HCT116 (cell line): ENCODE results near the gene GIT2. TPM values are rescaled to one million over a fixed set of nuclear protein-coding genes. Genes with fewer than 3 reads are reported as not detected.

Experiments
- ATAC-seq: fragments of 200-7000 bp; cut with Tn5 transposase; 2 replicates; pipeline ENCODE4 v1.9.1; 2020; ENCODE audit warnings: mild to moderate bottlenecking, moderate library complexity
- BruUV-seq: library from RNA; stranded (reverse); fragments of 400-500 nt; replicated peaks from 2 replicates; lab custom pipeline; 2021; lab: Mats Ljungman, UMichigan
- CTCF ChIA-PET: fragments of 300-600 bp; sonication (Branson Sonifier 250); formaldehyde crosslinking; loops from one replicate; lab custom pipeline; 2021; ENCODE audit warnings: antibody characterized with exemption; lab: Charles Lee
- POLR2A ChIA-PET: fragments of 300-600, 350-600 bp; sonication (Branson Sonifier 250); formaldehyde crosslinking; loops from one replicate; lab custom pipeline; 2021; ENCODE audit warnings: antibody characterized with exemption; lab: Charles Lee
- RAD21 ChIA-PET, 2 experiments: fragments of 300-600 bp; sonication (Branson Sonifier 250); formaldehyde crosslinking; loops; one replicate each; lab custom pipeline; 2023; ENCODE audit warnings: low total read pairs in 2 of 2; ENCODE audit not compliant: uncharacterized antibody in 2 of 2, unreplicated experiment in 2 of 2, low non-redundant PET in 1 of 2; lab: Charles Lee
- DNase-seq: peaks from one replicate; pipeline ENCODE4 v3.0.0-alpha.2; 2010; ENCODE audit warnings: low read depth, low spot score
- H2AFZ ChIP-seq: fragments of 200-600 bp; shearing (Covaris generic), sonication (generic); 2 replicates; pipeline ENCODE4 v1.6.1; 2017; ENCODE audit warnings: low read depth, mixed run types, mixed read lengths, antibody characterized with exemption, low read length; ENCODE audit not compliant: poor library complexity, severe bottlenecking
- H3K27ac ChIP-seq: 2 replicates; pipeline ENCODE4 v1.5.1; 2012; ENCODE audit warnings: low read depth, low read length
- H3K27me3 ChIP-seq: fragments of 200-600 bp; sonication (generic); 2 replicates; pipeline ENCODE4 v1.6.1; 2016; ENCODE audit warnings: mixed run types, low read length, mixed read lengths; ENCODE audit not compliant: insufficient read depth
- H3K36me3 ChIP-seq, 2 experiments: fragments of 200-500 bp in 1 of 2; fragments of 200-600 bp in 1 of 2; sonication (Bioruptor generic) in 1 of 2; sonication (generic) in 1 of 2; 2 replicates each; pipeline versions ENCODE4 v1.5.1 to v1.6.1; 2014 to 2016; ENCODE audit warnings: low read length in 2 of 2, inconsistent platforms in 1 of 2, mixed read lengths in 1 of 2, mixed run types in 1 of 2; ENCODE audit not compliant: insufficient read depth in 2 of 2, control insufficient read depth in 1 of 2
- H3K4me1 ChIP-seq, 2 experiments: fragments of 200-600 bp in 1 of 2; sonication (generic) in 1 of 2; 2 replicates each; pipeline versions ENCODE4 v1.5.1 to v1.6.1; 2012 to 2017; ENCODE audit warnings: low read length in 2 of 2, inconsistent platforms in 1 of 2, mild to moderate bottlenecking in 1 of 2, mixed read lengths in 1 of 2, mixed run types in 1 of 2, moderate library complexity in 1 of 2; ENCODE audit not compliant: insufficient read depth in 2 of 2, control insufficient read depth in 1 of 2
- H3K4me2 ChIP-seq: fragments of 200-600 bp; sonication (generic); 2 replicates; pipeline ENCODE4 v1.6.1; 2017; ENCODE audit warnings: mixed run types, low read length, mixed read lengths
- H3K4me3 ChIP-seq, 2 experiments: fragments of 200-600 bp in 1 of 2; sonication (generic) in 1 of 2; replicated peaks in 1 of 2; 2 replicates each; pipeline ENCODE4 v1.5.1; 2011 to 2016; ENCODE audit warnings: low read length in 2 of 2, control low read depth in 1 of 2, low read depth in 1 of 2, mild to moderate bottlenecking in 1 of 2, mixed read lengths in 1 of 2, mixed run types in 1 of 2
- H3K79me2 ChIP-seq: fragments of 200-600 bp; sonication (generic); 2 replicates; pipeline ENCODE4 v1.6.1; 2017; ENCODE audit warnings: mild to moderate bottlenecking, mixed run types, low read length, moderate library complexity, mixed read lengths; ENCODE audit not compliant: insufficient read depth
- H3K9ac ChIP-seq: fragments of 200-600 bp; sonication (generic); 2 replicates; pipeline ENCODE4 v1.6.1; 2016; ENCODE audit warnings: low read length, mixed read lengths
- H3K9me2 ChIP-seq: fragments of 200-600 bp; sonication (generic), shearing (Covaris generic); 2 replicates; pipeline ENCODE4 v1.6.1; 2017; ENCODE audit warnings: mixed run types, mild to moderate bottlenecking, moderate library complexity; ENCODE audit not compliant: insufficient read depth
- H3K9me3 ChIP-seq, 2 experiments: fragments of 200-500 bp in 1 of 2; fragments of 200-600 bp in 1 of 2; sonication (Bioruptor generic) in 1 of 2; sonication (generic) in 1 of 2; 2 replicates each; pipeline ENCODE4 v1.6.1; 2014 to 2017; ENCODE audit warnings: low read length in 2 of 2, mixed read lengths in 2 of 2, inconsistent platforms in 1 of 2, low read depth in 1 of 2, mild to moderate bottlenecking in 1 of 2, mixed run types in 1 of 2, moderate library complexity in 1 of 2; ENCODE audit not compliant: control insufficient read depth in 1 of 2, insufficient read depth in 1 of 2
- H4K20me1 ChIP-seq: fragments of 200-600 bp; sonication (generic), shearing (Covaris generic); 2 replicates; pipeline ENCODE4 v1.6.1; 2017; ENCODE audit warnings: mixed run types, mild to moderate bottlenecking, moderate library complexity; ENCODE audit not compliant: insufficient read depth
- ATF3 ChIP-seq: IDR thresholded peaks from 2 replicates; pipeline ENCODE4 v1.6.1; 2012
- CBX3 ChIP-seq: IDR thresholded peaks from 2 replicates; pipeline ENCODE4 v1.6.1; 2012; ENCODE audit warnings: low read depth
- EGR1 ChIP-seq: IDR thresholded peaks from 2 replicates; pipeline ENCODE4 v1.6.1; 2012; ENCODE audit warnings: low read depth
- EZH2 ChIP-seq: fragments of 200-600 bp; sonication (generic); IDR thresholded peaks from 2 replicates; pipeline ENCODE4 v1.6.1; 2017; ENCODE audit warnings: antibody characterized with exemption, mixed run types
- FOSL1 ChIP-seq: IDR thresholded peaks from 2 replicates; pipeline ENCODE4 v1.6.1; 2012; ENCODE audit warnings: low read depth
- MAX ChIP-seq: IDR thresholded peaks from 2 replicates; pipeline ENCODE4 v1.6.1; 2012
- POLR2A ChIP-seq: IDR thresholded peaks from 2 replicates; pipeline ENCODE4 v1.7.0; 2011; ENCODE audit warnings: borderline replicate concordance; ENCODE audit not compliant: insufficient read depth, insufficient read length; ENCODE audit errors: extremely low read depth
- RAD21 ChIP-seq: IDR thresholded peaks from 2 replicates; pipeline ENCODE4 v1.6.1; 2012; ENCODE audit warnings: low read depth, mild to moderate bottlenecking
- SIN3A ChIP-seq: IDR thresholded peaks from 2 replicates; pipeline ENCODE4 v1.6.1; 2012; ENCODE audit warnings: low read depth
- SP1 ChIP-seq: IDR thresholded peaks from 2 replicates; pipeline ENCODE4 v1.6.1; 2012; ENCODE audit warnings: low read depth
- SRF ChIP-seq: IDR thresholded peaks from 2 replicates; pipeline ENCODE4 v1.6.1; 2012; ENCODE audit warnings: low read depth
- TCF7L2 ChIP-seq: IDR thresholded peaks from 2 replicates; pipeline ENCODE4 v1.7.0; 2011; ENCODE audit warnings: borderline replicate concordance, inconsistent platforms; ENCODE audit not compliant: insufficient read depth, insufficient read length; ENCODE audit errors: extremely low read depth
- YY1 ChIP-seq: IDR thresholded peaks from 2 replicates; pipeline ENCODE4 v1.6.1; 2011; ENCODE audit warnings: low read length, low read depth, moderate library complexity, mild to moderate bottlenecking; ENCODE audit not compliant: insufficient replicate concordance; ENCODE audit errors: extremely low read depth
- ZNF274 ChIP-seq: fragments of 200-500 bp; sonication (Bioruptor generic); IDR thresholded peaks from 2 replicates; pipeline ENCODE4 v1.6.1; 2014; ENCODE audit warnings: mild to moderate bottlenecking, low read depth, low read length, inconsistent platforms
- intact Hi-C: fragments of 100-400 bp; cut with micrococcal nuclease; formaldehyde crosslinking; loops from 2 replicates; pipeline ENCODE4 v1.10.0; 2022
- total RNA-seq: library from RNA; stranded (reverse); gene quantifications from one replicate; pipeline ENCODE4 v1.2.1, GENCODE V29; 2021; ENCODE audit not compliant: unreplicated experiment

The GIT2 gene
- total RNA-seq, 1 experiment from 2014 or later, result 21.5 TPM

GRCh38 chr12:109962398-109962797 lies 33.8 kb downstream of the GIT2 start:
- H3K27me3 ChIP-seq, result no peaks in the 10 kb centered on the region
- H3K79me2 ChIP-seq, result no peaks in the 10 kb centered on the region
- intact Hi-C loops, result no loop called here
- no peak overlapping the region for H3K27ac ChIP-seq
- ChIA-PET CTCF (no interaction called here), POLR2A (no interaction called here), RAD21 (no interaction called here)
- no peak overlapping the region for H3K4me2 ChIP-seq
- peaks cover 5 to 15% of the 10 kb centered on the region in 2 experiments; a peak in 2 of 4 replicates for H3K36me3 ChIP-seq
- H3K4me1 ChIP-seq, result peaks cover 0 to 6% of the 10 kb centered on the region in 2 experiments; a peak in 2 of 4 replicates
- ATAC-seq (no peak), DNase-seq (no peak)
- no peaks in the 10 kb centered on the region for H3K9me3 ChIP-seq
- no peak overlapping the region for H3K9ac ChIP-seq
- H4K20me1 ChIP-seq, result no peaks in the 10 kb centered on the region
- TF ChIP-seq ATF3, result no peak
- TF ChIP-seq RAD21, result no peak
- TF ChIP-seq SP1, result no peak
- TF ChIP-seq MAX, result no peak
- no peak for TF ChIP-seq CBX3
- TF ChIP-seq SIN3A, result no peak
- TF ChIP-seq TCF7L2, result no peak
- no peak for TF ChIP-seq YY1
- no peak for TF ChIP-seq FOSL1
- no peak for TF ChIP-seq POLR2A
- TF ChIP-seq EZH2, result no peak
- no peak overlapping the region for H2AFZ ChIP-seq
- H3K9me2 ChIP-seq, result no peaks in the 10 kb centered on the region
- no peak overlapping the region for H3K4me3 ChIP-seq
- no TSS peak for BruUV-seq

GRCh38 chr12:109961612-109962011 lies 34.6 kb downstream of the GIT2 start:
- Histone ChIP-seq H3K9ac (no peak overlapping the region), H3K9me2 (no peaks in the 10 kb centered on the region), H2AFZ (no peak overlapping the region), H3K4me3 (no peak overlapping the region), H3K4me1 (0 out of 4 replicates have a peak, but pooled peaks cover 0 to 5% of the 10 kb centered on the region in 2 experiments), H3K4me2 (no peak overlapping the region), H3K36me3 (peaks cover 5 to 10% of the 10 kb centered on the region in 2 experiments; a peak in 2 of 4 replicates), H3K27ac (no peak overlapping the region), H3K79me2 (no peaks in the 10 kb centered on the region), H3K9me3 (no peaks in the 10 kb centered on the region), H4K20me1 (no peaks in the 10 kb centered on the region), H3K27me3 (no peaks in the 10 kb centered on the region)
- ChIA-PET RAD21 (no interaction called here), CTCF (no interaction called here), POLR2A (no interaction called here)
- intact Hi-C loops, result no loop called here
- TF ChIP-seq SRF, result no peak
- no peak for TF ChIP-seq ZNF274
- no peak for TF ChIP-seq ATF3
- TF ChIP-seq FOSL1, result no peak
- no peak for TF ChIP-seq MAX
- TF ChIP-seq YY1, result no peak
- TF ChIP-seq EGR1, result no peak
- no peak for DNase-seq
- no TSS peak for BruUV-seq
- ATAC-seq, result no peak
